Smooth muscle cell (in vitro differentiated cells): ENCODE data around the gene MRPL37. TPM values are rescaled to one million over a fixed set of nuclear protein-coding genes. Genes with fewer than 3 reads are reported as not detected.

Experiments
- DNase-seq: peaks from one replicate; lab custom pipeline; 2025; ENCODE audit not compliant: unreplicated experiment; lab: John Stamatoyannopoulos, UW
- H2AFZ ChIP-seq: fragments of 200-600 bp; sonication (generic); 2 replicates; pipeline ENCODE4 v1.6.0; 2016; ENCODE audit warnings: antibody characterized with exemption, low read depth, mild to moderate bottlenecking
- H3F3A ChIP-seq: fragments of 200-600 bp; sonication (generic); 2 replicates; pipeline ENCODE4 v1.6.0; 2017; ENCODE audit warnings: antibody characterized with exemption, low read depth
- H3K27ac ChIP-seq: fragments of 200-600 bp; sonication (generic); 2 replicates; pipeline ENCODE4 v1.5.1; 2016; ENCODE audit warnings: low read depth, mild to moderate bottlenecking
- H3K27me3 ChIP-seq: fragments of 200-600 bp; sonication (generic); 2 replicates; pipeline ENCODE4 v1.6.1; 2016; ENCODE audit warnings: low read depth, mild to moderate bottlenecking
- H3K36me3 ChIP-seq: fragments of 200-600 bp; sonication (generic); 2 replicates; pipeline ENCODE4 v1.5.1; 2016; ENCODE audit warnings: low read depth
- H3K4me1 ChIP-seq: fragments of 200-600 bp; sonication (generic); 2 replicates; pipeline ENCODE4 v1.5.1; 2016; ENCODE audit warnings: low read depth
- H3K4me2 ChIP-seq: fragments of 200-600 bp; sonication (generic); 2 replicates; pipeline ENCODE4 v1.6.0; 2016; ENCODE audit warnings: mild to moderate bottlenecking
- H3K4me3 ChIP-seq: fragments of 200-600 bp; sonication (generic); 2 replicates; pipeline ENCODE4 v1.5.1; 2016; ENCODE audit warnings: mild to moderate bottlenecking
- H3K79me2 ChIP-seq: fragments of 200-600 bp; sonication (generic); 2 replicates; pipeline ENCODE4 v1.6.0; 2016; ENCODE audit warnings: low read depth, mild to moderate bottlenecking
- H3K9ac ChIP-seq: fragments of 200-600 bp; sonication (generic); 2 replicates; pipeline ENCODE4 v1.6.0; 2016; ENCODE audit warnings: low read depth
- H3K9me3 ChIP-seq: fragments of 200-600 bp; sonication (generic); replicated peaks from 2 replicates; pipeline ENCODE4 v1.5.1; 2016; ENCODE audit warnings: low read depth
- H4K20me1 ChIP-seq: fragments of 200-600 bp; sonication (generic); 2 replicates; pipeline ENCODE4 v1.6.0; 2016; ENCODE audit warnings: low read depth
- WGBS: methylation state at CpG from one replicate; pipeline ENCODE4 v1.1.7; 2016; ENCODE audit warnings: low lambda C conversion rate; 5-methylcytosine and 5-hydroxymethylcytosine counted together
- polyA plus RNA-seq: library from polyadenylated mRNA; unstranded; fragments of >200 nt; fragmentation: Nextera tagmentation; extraction: Ambion mirVana; gene quantifications from 2 replicates; pipeline ENCODE4 v1.2.1, GENCODE V29; 2016
- total RNA-seq: library from RNA; depleted of rRNA; stranded (reverse); fragments of >200 nt; gene quantifications from 2 replicates; pipeline ENCODE4 v1.2.3, GENCODE V29; 2014
- TF ChIP-seq, protein P1 (sequence below): fragments of 200-600 bp; sonication (generic); IDR thresholded peaks from 2 replicates; pipeline ENCODE4 v1.5.1; 2017; ENCODE audit warnings: borderline replicate concordance, mild to moderate bottlenecking, antibody characterized with exemption; ENCODE audit not compliant: insufficient read depth, poor library complexity, severe bottlenecking

MRPL37 gene
- total and polyA plus RNA-seq, 2 experiments from 2014 or later: 85.5 to 96.4 TPM

DNA sequence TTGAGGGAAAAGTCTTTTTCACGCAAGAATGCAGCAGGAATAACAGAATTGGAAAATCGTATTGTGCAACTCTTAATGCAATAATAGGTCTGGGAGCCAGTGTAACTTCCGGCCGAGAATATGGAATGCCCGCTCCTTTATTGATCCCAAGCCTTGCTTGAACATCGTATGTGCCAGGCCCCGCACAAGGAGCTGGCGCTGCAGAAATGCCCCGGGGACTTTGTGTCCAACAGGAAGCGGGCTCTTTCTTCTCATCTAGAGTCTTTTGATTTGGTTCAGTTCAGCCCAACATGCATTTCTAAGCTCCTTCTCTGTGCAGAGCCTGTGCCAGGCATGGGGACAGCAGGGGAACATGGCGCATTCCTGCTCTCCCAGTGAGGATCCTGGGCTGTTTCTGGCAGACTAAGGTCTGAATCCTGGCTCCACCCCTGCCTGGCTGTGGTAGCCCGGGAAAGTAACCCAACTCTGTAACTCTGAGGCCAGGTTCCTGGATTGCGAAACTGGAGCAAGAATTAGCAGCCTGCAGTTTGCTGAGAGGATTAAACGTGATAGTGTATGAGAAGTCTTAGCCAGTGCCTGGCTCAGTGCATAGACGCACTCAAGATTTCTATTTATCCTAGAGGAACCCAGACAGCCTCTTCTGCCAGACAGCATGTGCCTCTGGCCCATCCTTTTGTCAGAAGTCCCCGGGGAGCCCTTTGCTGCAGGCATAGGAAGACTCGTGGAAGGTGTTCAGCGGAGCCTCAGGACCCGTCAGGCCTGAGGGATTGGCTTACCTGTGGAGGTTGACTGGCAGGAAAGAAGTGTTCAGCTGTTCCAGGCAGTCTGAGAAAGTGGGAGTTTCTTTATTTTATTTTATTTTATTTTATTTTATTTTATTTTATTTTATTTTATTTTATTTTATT lies 46.2 kb upstream of the MRPL37 start:
- Histone ChIP-seq H2AFZ (peak overlapping the region; percentile 10), H4K20me1 (no peaks in the 10 kb centered on the region), H3K4me3 (no peak overlapping the region), H3K27ac (no peak overlapping the region), H3F3A (no peaks in the 10 kb centered on the region), H3K4me2 (peak overlapping the region; percentile 59), H3K36me3 (no peaks in the 10 kb centered on the region), H3K9ac (no peak overlapping the region), H3K79me2 (no peaks in the 10 kb centered on the region), H3K9me3 (no peaks in the 10 kb centered on the region), H3K4me1 (peaks cover 3% of the 10 kb centered on the region), H3K27me3 (no peaks in the 10 kb centered on the region)
- no peak for DNase-seq
- TF ChIP-seq, protein P1, sequence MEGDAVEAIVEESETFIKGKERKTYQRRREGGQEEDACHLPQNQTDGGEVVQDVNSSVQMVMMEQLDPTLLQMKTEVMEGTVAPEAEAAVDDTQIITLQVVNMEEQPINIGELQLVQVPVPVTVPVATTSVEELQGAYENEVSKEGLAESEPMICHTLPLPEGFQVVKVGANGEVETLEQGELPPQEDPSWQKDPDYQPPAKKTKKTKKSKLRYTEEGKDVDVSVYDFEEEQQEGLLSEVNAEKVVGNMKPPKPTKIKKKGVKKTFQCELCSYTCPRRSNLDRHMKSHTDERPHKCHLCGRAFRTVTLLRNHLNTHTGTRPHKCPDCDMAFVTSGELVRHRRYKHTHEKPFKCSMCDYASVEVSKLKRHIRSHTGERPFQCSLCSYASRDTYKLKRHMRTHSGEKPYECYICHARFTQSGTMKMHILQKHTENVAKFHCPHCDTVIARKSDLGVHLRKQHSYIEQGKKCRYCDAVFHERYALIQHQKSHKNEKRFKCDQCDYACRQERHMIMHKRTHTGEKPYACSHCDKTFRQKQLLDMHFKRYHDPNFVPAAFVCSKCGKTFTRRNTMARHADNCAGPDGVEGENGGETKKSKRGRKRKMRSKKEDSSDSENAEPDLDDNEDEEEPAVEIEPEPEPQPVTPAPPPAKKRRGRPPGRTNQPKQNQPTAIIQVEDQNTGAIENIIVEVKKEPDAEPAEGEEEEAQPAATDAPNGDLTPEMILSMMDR: no peak
- WGBS: 64% methylated on average over 19 of the region's 19 CpGs

GRCh38 chr1:54156201-54156600 lies 43.8 kb upstream of the MRPL37 start:
- H3K36me3 ChIP-seq: no peaks in the 10 kb centered on the region
- H3K27me3 ChIP-seq: no peaks in the 10 kb centered on the region
- no peak overlapping the region for H3K9ac ChIP-seq
- no peak overlapping the region for H3K4me2 ChIP-seq
- TF ChIP-seq, protein P1: no peak
- H3K27ac ChIP-seq: no peak overlapping the region
- WGBS: 94% methylated on average over 3 of the region's 3 CpGs
- no peaks in the 10 kb centered on the region for H3K9me3 ChIP-seq
- H2AFZ ChIP-seq: no peak overlapping the region
- no peak overlapping the region for H3K4me3 ChIP-seq
- H4K20me1 ChIP-seq: no peaks in the 10 kb centered on the region
- H3F3A ChIP-seq: no peaks in the 10 kb centered on the region
- H3K79me2 ChIP-seq: no peaks in the 10 kb centered on the region
- DNase-seq: no peak
- H3K4me1 ChIP-seq: peaks cover 3% of the 10 kb centered on the region

DNA sequence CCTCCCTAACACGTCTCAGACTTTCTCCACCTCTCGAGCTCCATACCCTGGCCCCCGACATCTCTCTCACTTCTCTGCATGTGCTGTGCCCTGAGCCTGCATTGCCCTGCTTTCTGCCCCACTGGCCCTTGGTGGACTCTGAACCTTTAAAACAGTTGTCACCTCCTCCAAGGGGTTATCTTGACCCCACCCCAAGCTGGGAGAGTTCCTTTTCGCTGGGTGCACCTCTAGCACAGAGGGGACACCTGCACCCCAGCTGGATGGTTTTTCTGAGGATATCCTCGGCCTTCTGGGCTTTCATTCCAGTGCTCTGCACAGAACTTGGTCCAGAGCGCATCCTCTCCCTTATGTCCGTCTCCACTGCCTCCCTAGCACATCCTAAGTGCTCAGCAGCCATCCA lies 43.0 kb upstream of the MRPL37 start:
- DNase-seq: no peak
- Histone ChIP-seq H3F3A (no peaks in the 10 kb centered on the region), H4K20me1 (no peaks in the 10 kb centered on the region), H3K4me1 (peaks cover 3% of the 10 kb centered on the region), H3K36me3 (no peaks in the 10 kb centered on the region), H3K9ac (no peak overlapping the region), H2AFZ (no peak overlapping the region), H3K4me3 (no peak overlapping the region), H3K27me3 (no peaks in the 10 kb centered on the region), H3K9me3 (no peaks in the 10 kb centered on the region), H3K79me2 (no peaks in the 10 kb centered on the region), H3K4me2 (no peak overlapping the region), H3K27ac (no peak overlapping the region)
- TF ChIP-seq, protein P1: no peak
- WGBS: 92% methylated on average over 7 of the region's 7 CpGs
